Kidney (tissue), 14 donors: Measurements from ENCODE around the gene HNF1B. TPM values are rescaled to one million over a fixed set of nuclear protein-coding genes. Genes with fewer than 3 reads are reported as not detected.

Experiments
- DNase-seq, 5 donors: peaks; one replicate each; pipeline ENCODE4 v3.0.0-alpha.2; 2013 to 2020
- FAIRE-seq: peaks from 2 replicates; lab custom pipeline; 2012; peaks lifted over from hg19 to GRCh38; lab: Jason Lieb, UNC
- H3K27ac ChIP-seq, 2 donors: one replicate each; pipeline ENCODE4 v1.7.0; 2013; ENCODE audit warnings: low read depth in 2 of 2, low read length in 2 of 2, inconsistent platforms in 1 of 2
- H3K27me3 ChIP-seq: one replicate; pipeline ENCODE4 v1.7.1; 2013; ENCODE audit warnings: low read length, inconsistent platforms; ENCODE audit not compliant: control insufficient read depth, insufficient read depth
- H3K36me3 ChIP-seq, 3 donors: one replicate each; pipeline versions ENCODE4 v1.7.0 to v1.7.1; 2013; ENCODE audit warnings: low read length in 3 of 3, control low read depth in 1 of 3, inconsistent platforms in 1 of 3; ENCODE audit not compliant: insufficient read depth in 3 of 3, control insufficient read depth in 2 of 3
- H3K4me1 ChIP-seq, 3 donors: one replicate each; pipeline versions ENCODE4 v1.7.0 to v1.7.1; 2013; ENCODE audit warnings: low read length in 3 of 3, inconsistent platforms in 1 of 3, low read depth in 1 of 3; ENCODE audit not compliant: control insufficient read depth in 2 of 3, insufficient read depth in 2 of 3
- H3K4me3 ChIP-seq, 3 donors: one replicate each; pipeline versions ENCODE4 v1.7.0 to v1.8.1; 2013; ENCODE audit warnings: low read length in 3 of 3, control low read depth in 1 of 3, inconsistent platforms in 1 of 3
- H3K9ac ChIP-seq, 3 donors: one replicate each; pipeline versions ENCODE4 v1.7.0 to v1.7.1; 2013; ENCODE audit warnings: low read length in 3 of 3, control low read depth in 1 of 3, inconsistent platforms in 1 of 3
- H3K9me3 ChIP-seq, 3 donors: one replicate each; pipeline versions ENCODE4 v1.7.0 to v1.7.1; 2013; ENCODE audit warnings: low read length in 3 of 3, control low read depth in 1 of 3, inconsistent platforms in 1 of 3; ENCODE audit not compliant: control insufficient read depth in 2 of 3, insufficient read depth in 1 of 3
- intact Hi-C: fragments of 100-400 bp; cut with DNase I; formaldehyde crosslinking; loops from one replicate; pipeline ENCODE4 v1.11.1; 2022
- polyA plus RNA-seq: library from polyadenylated mRNA; stranded (reverse); fragments of 350-450 nt; fragmentation: Illumina TruSeq; extraction: RNeasy Lipid Tissue Mini Kit (QIAGEN cat#74804); gene quantifications from one replicate; pipeline ENCODE4 v1.2.3, GENCODE V29; 2014; ENCODE audit warnings: low read depth, low replicate concordance; ENCODE audit not compliant: insufficient read depth
- total RNA-seq: library from RNA; stranded (reverse); fragmentation: NEBNext Ultra II Directional; extraction: Animal tissue kit (Norgen Biotek cat#: 25700); gene quantifications from one replicate; pipeline ENCODE4 v1.2.1, GENCODE V29; 2021
- TF ChIP-seq, protein P1 (sequence below): IDR thresholded peaks from 3 replicates; pipeline ENCODE4 v1.5.1; 2012; ENCODE audit warnings: mild to moderate bottlenecking, moderate library complexity, borderline replicate concordance; ENCODE audit not compliant: insufficient read depth; ENCODE audit errors: extremely low read depth
- donor health status: control.
- donor health status: control.
- donor health status: control.
- donor health status: control.
- donor health status: control.
- donor health status: DM: yes; HTN: yes; CAD: no.
- donor health status: Normal renal cell carcinoma (clear cell type).

The HNF1B gene
- total and polyA plus RNA-seq, 2 donors from 2014 or later, result 84.1 to 185 TPM

DNA sequence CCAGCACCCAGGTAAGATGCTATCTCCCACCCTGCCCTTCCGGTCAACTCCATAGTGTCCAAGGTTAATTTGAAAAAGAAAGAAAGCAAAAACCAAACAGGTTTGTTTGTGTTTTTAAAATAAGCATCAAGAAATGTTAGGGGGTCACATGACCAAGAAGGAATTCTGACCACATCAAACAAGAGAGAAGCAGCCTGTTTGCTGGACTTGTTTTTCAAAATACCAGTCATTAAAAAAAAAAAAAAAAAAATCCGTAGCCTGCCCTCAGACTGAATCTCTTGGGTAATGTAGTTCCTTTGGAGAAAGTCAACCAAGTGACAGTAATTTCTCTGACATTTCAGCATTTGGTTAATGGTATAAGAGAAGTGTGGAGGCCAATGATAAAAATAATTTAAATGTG is 38.4 kb downstream of the HNF1B start:
- Histone ChIP-seq H3K4me3 (no peak overlapping the region), H3K9ac (peak overlapping the region in 1 of 3 donors; percentile 12), H3K27ac (peak overlapping the region; percentile 55 to 88), H3K9me3 (no peaks in the 10 kb centered on the region), H3K4me1 (peaks cover 7 to 26% (median 21%) of the 10 kb centered on the region in 3 donors), H3K36me3 (peaks cover 10 to 74% (median 16%) of the 10 kb centered on the region in 3 donors), H3K27me3 (no peaks in the 10 kb centered on the region)
- intact Hi-C loops, result no loop called here
- FAIRE-seq (no peak), DNase-seq (no peak)
- TF ChIP-seq, protein P1, sequence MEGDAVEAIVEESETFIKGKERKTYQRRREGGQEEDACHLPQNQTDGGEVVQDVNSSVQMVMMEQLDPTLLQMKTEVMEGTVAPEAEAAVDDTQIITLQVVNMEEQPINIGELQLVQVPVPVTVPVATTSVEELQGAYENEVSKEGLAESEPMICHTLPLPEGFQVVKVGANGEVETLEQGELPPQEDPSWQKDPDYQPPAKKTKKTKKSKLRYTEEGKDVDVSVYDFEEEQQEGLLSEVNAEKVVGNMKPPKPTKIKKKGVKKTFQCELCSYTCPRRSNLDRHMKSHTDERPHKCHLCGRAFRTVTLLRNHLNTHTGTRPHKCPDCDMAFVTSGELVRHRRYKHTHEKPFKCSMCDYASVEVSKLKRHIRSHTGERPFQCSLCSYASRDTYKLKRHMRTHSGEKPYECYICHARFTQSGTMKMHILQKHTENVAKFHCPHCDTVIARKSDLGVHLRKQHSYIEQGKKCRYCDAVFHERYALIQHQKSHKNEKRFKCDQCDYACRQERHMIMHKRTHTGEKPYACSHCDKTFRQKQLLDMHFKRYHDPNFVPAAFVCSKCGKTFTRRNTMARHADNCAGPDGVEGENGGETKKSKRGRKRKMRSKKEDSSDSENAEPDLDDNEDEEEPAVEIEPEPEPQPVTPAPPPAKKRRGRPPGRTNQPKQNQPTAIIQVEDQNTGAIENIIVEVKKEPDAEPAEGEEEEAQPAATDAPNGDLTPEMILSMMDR, result no peak

DNA sequence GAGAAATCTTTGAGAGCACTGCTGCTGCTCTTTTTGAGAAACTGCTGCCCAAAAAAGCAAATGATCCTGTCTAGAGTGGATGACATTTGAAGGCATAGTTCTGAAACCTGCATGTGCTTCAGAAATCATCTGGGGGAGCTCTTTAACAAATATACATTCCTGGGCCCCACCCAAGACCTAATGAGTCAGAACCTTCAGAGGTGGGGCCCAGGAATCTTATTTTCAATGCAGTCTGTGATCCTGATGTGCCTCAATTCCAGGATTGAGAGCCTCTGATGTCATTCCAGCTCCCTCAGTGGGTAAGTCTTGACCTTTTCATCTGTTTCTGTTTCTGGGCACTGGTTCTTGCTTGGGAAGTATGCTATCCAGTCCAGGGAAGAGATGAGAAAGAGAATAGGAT is 42.3 kb downstream of the HNF1B start:
- H3K27ac ChIP-seq, result peak overlapping the region in 1 of 2 donors; percentile 14
- no peak overlapping the region for H3K4me3 ChIP-seq
- DNase-seq, result no peak
- H3K36me3 ChIP-seq, result peaks cover 6 to 88% (median 39%) of the 10 kb centered on the region in 3 donors
- TF ChIP-seq, protein P1, result no peak
- peaks cover 0 to 20% (median 4%) of the 10 kb centered on the region in 3 donors for H3K4me1 ChIP-seq
- no peaks in the 10 kb centered on the region for H3K9me3 ChIP-seq
- intact Hi-C loops, result no loop called here
- H3K27me3 ChIP-seq, result no peaks in the 10 kb centered on the region
- H3K9ac ChIP-seq, result no peak overlapping the region
- no peak for FAIRE-seq

DNA sequence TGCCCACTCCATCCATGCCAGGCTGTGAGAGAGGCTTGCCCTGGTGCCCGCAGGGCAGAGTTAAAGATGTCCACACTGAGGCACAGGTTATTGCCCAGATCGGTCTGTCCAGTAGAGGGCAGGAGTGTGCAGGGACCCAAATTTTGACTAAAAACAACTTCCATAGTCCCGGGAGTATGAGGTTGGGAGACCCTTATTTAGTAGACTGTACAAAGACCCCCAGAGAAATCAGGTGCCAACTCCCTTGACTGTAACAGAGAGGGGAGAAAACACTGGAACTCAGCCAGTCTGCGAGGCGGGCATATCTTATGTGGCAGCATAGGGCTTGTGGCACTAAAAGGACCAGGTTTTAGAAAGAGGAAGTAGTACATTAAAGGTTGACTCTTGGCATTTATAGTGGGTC is 43.4 kb downstream of the HNF1B start:
- TF ChIP-seq, protein P1, result peak; percentile 55
- Histone ChIP-seq H3K27me3 (no peaks in the 10 kb centered on the region), H3K4me3 (no peak overlapping the region), H3K27ac (peak overlapping the region in 1 of 2 donors; percentile 51), H3K4me1 (peaks cover 0 to 20% (median 4%) of the 10 kb centered on the region in 3 donors), H3K9ac (no peak overlapping the region), H3K9me3 (no peaks in the 10 kb centered on the region), H3K36me3 (peaks cover 6 to 95% (median 39%) of the 10 kb centered on the region in 3 donors)
- DNase-seq (no peak), FAIRE-seq (no peak)
- intact Hi-C loops, result no loop called here

DNA sequence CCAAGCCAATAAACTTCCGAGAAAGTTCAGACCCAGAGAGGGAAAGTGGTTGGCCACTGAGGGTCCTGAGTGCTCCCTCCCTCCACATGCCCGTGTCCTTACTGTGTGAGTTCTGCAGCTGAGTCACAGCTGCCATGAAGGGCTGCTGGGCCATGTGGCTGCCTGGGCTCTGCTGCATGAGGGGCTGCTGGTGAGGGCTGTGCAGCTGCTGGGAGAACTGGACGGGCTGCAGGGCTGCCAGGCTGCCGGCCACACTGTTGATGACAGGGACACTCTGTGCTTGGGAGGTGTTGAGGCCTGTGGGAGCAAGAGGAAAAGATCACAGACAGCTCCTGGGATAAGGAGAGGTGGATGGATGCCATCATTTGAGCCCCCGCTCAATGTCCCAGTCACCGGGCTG is 44.0 kb downstream of the HNF1B start:
- peaks cover 6 to 89% (median 39%) of the 10 kb centered on the region in 3 donors for H3K36me3 ChIP-seq
- no peak for DNase-seq
- no peaks in the 10 kb centered on the region for H3K9me3 ChIP-seq
- peaks cover 0 to 20% (median 4%) of the 10 kb centered on the region in 3 donors for H3K4me1 ChIP-seq
- intact Hi-C loops, result no loop called here
- peak overlapping the region in 1 of 2 donors; percentile 17 for H3K27ac ChIP-seq
- TF ChIP-seq, protein P1, result no peak
- H3K9ac ChIP-seq, result no peak overlapping the region
- FAIRE-seq, result no peak
- H3K27me3 ChIP-seq, result no peaks in the 10 kb centered on the region
- H3K4me3 ChIP-seq, result no peak overlapping the region
